DOHH2 (cell line): ENCODE data around the gene EFL1.

Experiments used
- EZH2phosphoT487 ChIP-seq: fragments of 200-600 bp; sonication (generic); IDR thresholded peaks from 2 replicates; pipeline ENCODE4 v1.6.1; 2017; ENCODE audit warnings: borderline replicate concordance, mild to moderate bottlenecking, antibody characterized with exemption, low read length, moderate library complexity, mixed read lengths
- TF ChIP-seq, protein P1 (sequence below): fragments of 200-600 bp; sonication (generic); IDR thresholded peaks from one replicate; pipeline ENCODE4 v1.5.1; 2014; ENCODE audit warnings: antibody characterized with exemption, mild to moderate bottlenecking, low read depth, low read length; ENCODE audit not compliant: poor library complexity, severe bottlenecking

DNA sequence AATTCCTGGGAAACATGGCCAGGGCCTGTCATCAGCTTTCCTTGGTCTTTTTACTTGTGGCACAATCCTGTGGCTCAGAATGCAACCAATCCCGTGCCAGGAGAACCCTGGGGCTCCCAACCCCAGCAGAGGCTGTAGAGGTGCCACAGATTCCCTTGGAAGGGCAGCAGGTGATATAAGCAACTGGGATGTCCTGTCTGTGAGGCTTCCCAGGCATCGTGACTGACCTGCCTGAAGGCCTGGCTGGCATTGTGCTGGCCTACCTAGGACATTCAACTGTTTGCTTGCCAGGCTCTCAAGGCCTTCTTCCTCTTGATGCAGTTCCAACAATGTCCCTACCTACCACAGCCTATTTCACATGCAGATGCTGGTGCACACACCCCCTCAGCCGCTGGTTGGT is 144.5 kb downstream of the EFL1 start:
- TF ChIP-seq, protein P1, sequence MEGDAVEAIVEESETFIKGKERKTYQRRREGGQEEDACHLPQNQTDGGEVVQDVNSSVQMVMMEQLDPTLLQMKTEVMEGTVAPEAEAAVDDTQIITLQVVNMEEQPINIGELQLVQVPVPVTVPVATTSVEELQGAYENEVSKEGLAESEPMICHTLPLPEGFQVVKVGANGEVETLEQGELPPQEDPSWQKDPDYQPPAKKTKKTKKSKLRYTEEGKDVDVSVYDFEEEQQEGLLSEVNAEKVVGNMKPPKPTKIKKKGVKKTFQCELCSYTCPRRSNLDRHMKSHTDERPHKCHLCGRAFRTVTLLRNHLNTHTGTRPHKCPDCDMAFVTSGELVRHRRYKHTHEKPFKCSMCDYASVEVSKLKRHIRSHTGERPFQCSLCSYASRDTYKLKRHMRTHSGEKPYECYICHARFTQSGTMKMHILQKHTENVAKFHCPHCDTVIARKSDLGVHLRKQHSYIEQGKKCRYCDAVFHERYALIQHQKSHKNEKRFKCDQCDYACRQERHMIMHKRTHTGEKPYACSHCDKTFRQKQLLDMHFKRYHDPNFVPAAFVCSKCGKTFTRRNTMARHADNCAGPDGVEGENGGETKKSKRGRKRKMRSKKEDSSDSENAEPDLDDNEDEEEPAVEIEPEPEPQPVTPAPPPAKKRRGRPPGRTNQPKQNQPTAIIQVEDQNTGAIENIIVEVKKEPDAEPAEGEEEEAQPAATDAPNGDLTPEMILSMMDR, result no peak
- no peak for TF ChIP-seq EZH2phosphoT487
